HepG2 (cell line): ENCODE data around the gene KCNMA1.

Source experiments
- ZNF703 ChIP-seq: sonication (generic); formaldehyde crosslinking; IDR thresholded peaks from 2 replicates; pipeline ENCODE4 v1.5.1; 2020; ENCODE audit warnings: missing genetic modification reagents, mild to moderate bottlenecking, moderate library complexity, borderline replicate concordance
- TF ChIP-seq, protein P1 (sequence below): sonication (generic); formaldehyde crosslinking; IDR thresholded peaks from 2 replicates; pipeline ENCODE4 v1.4.0; 2020; ENCODE audit warnings: missing genetic modification reagents, mild to moderate bottlenecking, borderline replicate concordance

DNA sequence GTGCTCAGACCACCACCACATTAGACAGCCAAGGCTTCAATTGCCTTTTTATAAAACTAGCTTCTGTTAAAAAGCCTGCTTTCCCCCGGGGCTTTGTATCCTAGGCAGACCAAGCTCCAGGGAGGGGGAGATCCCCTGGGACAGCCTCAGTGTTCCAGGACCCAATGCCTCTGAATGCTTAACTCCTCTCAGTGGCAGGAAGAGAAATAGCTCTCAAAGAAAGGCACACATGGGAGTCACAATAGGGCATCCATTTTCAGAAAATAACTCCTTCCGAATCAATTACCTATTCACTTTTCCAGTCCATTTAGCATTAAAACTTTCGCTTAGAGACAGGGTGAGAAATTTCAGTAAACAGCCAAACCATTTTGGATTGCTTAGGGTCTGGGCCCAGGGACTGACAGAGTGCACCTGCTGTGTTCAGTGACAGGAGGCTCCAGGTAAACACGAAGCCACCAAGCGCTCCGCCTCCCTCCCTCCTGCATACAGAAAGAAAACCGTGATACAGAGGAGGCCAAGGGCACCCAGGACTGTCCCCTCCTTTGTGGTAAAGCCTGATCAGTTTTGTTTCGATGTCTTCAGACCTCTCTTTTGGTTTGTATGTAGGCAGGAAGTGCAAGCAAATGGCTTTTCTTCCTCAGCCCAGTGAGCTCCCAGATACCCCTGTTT lies 599.7 kb downstream of the KCNMA1 start:
- TF ChIP-seq, protein P1, sequence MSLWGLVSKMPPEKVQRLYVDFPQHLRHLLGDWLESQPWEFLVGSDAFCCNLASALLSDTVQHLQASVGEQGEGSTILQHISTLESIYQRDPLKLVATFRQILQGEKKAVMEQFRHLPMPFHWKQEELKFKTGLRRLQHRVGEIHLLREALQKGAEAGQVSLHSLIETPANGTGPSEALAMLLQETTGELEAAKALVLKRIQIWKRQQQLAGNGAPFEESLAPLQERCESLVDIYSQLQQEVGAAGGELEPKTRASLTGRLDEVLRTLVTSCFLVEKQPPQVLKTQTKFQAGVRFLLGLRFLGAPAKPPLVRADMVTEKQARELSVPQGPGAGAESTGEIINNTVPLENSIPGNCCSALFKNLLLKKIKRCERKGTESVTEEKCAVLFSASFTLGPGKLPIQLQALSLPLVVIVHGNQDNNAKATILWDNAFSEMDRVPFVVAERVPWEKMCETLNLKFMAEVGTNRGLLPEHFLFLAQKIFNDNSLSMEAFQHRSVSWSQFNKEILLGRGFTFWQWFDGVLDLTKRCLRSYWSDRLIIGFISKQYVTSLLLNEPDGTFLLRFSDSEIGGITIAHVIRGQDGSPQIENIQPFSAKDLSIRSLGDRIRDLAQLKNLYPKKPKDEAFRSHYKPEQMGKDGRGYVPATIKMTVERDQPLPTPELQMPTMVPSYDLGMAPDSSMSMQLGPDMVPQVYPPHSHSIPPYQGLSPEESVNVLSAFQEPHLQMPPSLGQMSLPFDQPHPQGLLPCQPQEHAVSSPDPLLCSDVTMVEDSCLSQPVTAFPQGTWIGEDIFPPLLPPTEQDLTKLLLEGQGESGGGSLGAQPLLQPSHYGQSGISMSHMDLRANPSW (CRISPR knock-in tag): no peak
- no peak for TF ChIP-seq ZNF703 (CRISPR knock-in tag)
